Measurements from ENCODE around the gene RPTN.
"Not testable (repeated sequence)": the region's sequence is repeated elsewhere in the genome, so short reads cannot be mapped to it uniquely, and the experiment has no call there.

RPTN gene

DNA sequence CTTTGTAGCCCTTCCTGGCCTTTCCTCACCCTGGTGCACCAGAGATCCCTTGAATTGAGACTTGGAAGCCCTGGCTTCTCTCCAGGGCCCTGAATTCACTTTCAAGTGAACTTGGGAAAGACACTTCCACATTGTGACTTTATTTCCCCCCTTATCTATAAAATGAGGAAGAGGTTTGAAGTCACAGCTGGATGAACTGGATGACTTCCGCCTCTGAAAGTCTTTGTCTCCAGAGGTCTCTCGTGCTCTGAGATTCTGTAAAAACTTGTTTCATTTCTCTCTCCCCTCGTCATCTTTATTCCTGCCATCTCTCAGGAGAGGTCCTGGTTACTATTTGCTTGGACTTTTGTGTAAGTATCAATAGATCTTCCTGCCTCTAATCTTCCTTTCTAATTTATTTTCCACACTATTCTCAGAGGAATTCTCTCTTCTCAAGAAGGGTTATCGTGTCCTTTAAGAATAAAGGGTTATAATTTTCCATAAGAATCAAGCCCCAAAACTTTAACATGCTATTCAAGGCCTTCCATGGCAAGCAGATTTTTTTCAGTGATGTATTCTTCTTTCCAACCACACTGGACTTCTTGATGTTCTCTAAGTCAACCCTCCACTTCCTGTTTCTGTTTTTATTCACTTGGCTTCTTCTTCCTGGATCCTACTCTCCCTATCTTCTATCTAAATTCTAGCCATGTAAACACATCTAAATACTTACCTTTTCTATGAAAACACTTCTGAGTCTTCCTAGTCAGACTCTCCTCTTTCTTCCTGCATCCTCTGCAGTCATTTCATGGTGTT lies 6.5 kb upstream of the RPTN start:
- no peak for DNase-seq (ENCODE audit: low spot score)

DNA sequence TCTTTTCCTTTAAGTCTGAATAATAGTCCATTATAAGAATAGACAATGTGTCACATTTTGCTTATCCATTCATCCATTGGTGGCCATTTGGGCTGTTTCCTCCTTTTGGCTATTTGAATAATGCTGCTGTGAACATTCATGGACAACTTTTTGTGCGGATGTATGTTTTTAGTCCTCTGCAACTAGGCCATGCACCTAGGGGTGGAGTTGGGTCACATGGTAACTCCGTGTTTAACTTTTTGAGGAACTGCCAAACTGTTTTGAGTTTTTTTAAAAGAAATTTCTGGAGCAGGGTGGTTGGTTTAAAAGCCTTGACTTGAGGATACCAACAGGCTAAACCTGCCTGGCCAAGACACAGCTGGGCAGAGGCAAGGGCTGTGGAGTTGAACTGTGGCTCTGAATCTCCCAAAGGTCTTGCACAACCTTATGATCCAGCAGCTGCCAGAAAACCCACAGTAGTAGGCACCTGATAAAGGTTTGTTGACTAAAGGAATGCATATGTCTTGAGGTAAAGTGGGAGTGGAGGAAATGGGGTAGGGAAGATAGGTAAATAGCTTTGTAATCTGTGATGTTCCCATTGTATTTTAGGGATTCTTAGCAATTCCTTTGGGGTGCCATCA lies 5.6 kb upstream of the RPTN start:
- DNase-seq (ENCODE audit: low spot score), result no peak

DNA sequence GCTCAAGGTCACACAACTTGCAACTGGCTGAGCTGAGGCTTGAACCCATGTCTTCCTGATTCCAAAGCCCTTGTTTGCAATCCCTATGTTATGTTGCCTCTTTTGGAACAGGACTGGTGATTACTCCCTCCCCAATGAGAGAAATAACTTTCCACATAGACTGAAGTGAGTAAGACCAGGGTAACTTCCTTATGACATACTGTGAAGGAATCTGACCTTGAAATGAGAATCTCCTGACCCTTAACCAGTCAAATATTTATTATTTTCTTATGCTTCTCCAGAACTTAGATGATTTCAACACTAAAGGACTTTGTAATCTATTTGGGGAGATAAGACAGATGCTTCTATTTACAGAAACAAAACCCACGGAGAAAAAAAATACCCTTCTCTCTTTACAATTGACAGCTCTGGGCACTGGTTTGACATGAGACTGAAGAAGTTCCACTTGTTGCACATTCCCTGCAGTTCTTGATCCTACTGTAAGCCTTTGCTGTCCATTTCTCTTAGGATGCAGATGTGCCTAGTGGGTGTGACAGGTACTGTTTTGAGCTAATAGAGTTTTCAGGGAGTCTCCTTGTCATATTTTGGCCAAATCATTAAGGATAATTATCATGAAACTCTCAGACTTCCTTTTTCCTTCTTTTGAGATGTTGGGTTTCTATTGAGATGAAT lies 3.9 kb upstream of the RPTN start:
- DNase-seq (ENCODE audit: low spot score), result no peak

DNA sequence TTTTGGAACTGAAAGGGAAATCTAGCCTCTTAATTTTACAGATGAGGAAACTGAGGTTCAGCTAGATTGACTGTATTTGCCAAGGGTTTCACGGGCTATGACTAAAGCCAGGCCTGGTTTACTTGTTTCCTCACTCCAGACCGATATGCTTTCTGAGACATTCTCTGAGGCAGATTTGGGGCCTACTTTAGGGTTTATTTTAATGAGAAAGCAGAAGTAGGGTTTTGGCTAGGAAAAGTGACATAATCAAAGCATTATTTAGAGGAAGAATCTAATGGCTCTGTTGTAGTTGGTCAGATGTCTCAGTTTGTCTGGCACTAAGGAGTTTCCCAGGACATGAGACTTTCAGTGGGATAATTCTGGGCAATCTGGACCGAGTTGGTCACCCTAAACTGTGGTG lies 1.5 kb upstream of the RPTN start:
- no peak for DNase-seq (ENCODE audit: low spot score)

DNA sequence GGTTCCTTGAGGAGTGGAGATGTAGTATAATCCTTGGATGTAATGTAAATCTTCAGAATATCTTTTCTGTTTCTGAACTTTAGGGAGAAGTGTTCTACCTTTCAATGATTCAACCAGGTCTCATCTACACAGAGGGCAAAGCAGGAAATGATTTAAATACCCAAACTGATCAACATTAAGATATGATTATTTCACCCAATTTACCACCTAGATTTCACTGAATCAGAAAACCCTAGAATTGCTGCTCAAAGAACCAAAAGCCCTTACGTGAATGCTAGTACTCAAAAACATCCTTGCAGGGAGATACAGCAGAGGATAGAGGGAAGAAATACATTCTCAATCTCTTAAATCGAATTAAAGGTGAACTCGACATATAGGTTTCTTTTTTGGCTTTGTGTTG lies 5.0 kb downstream of the RPTN start:
- DNase-seq (ENCODE audit: low spot score), result no peak

DNA sequence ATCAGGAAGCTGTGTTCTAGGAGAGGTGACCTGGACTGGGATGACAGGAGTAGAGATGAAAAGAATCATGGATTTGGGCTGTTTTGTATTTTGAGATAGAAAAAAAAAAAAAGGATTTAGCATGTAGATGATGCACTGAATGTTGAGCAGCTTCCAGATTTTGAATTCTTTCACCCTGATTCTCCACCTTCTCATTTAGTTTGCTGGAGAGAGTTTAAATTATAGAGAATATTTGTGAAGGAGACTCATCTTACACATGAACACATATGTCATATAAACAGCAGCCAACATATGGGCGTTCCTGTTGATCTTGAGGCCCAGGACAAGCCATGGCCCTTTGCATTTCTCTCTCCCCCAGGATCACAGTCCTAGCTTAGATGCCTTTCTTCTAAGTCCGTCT lies 7.4 kb downstream of the RPTN start:
- no peak for DNase-seq (ENCODE audit: low spot score)

DNA sequence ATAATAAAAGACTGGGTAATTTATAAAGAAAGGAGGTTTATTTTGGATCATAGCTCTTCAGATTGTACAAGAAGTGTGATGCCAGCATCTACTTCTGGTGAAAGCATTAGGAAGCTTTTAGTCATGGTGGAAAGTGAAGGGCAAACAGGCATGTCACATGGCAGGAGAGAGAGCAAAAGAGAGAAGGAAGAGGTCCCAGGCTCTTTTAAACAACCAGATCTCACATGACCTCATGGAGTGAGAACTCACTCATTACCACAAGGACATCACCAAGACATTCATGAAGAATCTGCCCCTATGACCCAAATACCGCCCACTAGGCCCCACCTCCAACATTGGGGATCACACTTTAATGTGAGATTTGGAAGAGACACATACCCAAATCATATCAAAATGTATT lies 10.0 kb downstream of the RPTN start:
- no peak for DNase-seq (ENCODE audit: low spot score)

DNA sequence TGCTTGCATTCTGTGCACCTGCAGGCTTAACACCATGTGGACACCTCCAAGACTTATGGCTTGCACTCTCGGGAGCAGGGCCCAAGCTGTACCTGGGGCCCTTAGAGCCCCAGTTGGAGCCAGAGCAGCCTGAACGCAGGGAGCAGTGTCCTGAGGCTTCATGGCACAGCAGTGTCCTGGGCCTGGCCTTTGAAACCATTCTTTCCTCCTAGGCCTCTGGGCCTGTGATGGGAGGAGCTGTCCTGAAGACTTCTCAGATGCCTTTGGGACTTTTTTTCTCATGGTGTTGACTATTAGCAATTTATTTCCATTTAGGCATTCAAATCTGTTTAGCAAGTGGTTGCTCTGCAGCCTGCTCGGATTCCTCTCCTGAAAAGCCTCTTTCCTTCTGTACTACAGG lies 11.0 kb downstream of the RPTN start:
- DNase-seq (ENCODE audit: low spot score), result no peak

DNA sequence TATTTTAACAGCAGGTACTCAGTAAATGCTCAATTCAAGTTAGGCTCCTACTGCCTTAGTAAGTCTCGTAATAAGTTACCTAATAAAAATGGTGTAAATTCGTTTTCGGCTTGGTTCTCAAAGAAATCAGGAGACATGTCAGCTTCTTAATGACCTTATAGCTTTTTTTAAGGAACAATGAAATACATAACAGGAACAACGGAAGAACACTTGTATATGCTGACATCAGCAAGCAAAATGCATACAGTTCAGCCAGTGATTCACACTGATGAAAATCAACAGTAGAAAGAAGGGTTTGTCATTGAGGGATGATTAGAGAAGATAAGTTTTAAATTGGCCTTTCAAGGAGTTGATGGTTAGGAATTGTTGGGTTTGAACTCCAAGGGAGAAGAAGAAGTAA lies 13.3 kb downstream of the RPTN start:
- DNase-seq (ENCODE audit: low spot score), result no peak

DNA sequence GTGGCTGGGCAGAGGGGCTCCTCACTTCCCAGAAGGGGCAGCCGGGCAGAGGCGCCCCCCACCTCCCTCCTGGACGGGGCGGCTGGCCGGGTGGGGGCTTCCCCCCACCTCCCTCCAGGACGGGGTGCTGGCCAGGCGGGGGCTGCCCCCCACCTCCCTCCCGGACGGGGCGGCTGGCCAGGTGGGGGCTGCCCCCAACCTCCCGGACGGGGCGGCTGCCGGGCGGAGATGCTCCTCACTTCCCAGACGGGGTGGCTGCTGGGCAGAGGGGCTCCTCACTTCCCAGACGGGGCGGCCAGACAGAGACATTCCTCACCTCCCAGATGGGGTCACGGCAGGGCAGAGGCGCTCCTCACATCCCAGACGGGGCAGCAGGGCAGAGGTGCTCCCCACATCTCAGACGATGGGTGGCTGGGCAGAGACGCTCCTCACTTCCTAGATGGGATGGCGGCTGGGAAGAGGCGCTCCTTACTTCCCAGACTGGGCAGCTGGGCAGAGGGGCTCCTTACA lies 14.3 kb downstream of the RPTN start:
- DNase-seq (ENCODE audit: low spot score), result not testable (repeated sequence)

DNA sequence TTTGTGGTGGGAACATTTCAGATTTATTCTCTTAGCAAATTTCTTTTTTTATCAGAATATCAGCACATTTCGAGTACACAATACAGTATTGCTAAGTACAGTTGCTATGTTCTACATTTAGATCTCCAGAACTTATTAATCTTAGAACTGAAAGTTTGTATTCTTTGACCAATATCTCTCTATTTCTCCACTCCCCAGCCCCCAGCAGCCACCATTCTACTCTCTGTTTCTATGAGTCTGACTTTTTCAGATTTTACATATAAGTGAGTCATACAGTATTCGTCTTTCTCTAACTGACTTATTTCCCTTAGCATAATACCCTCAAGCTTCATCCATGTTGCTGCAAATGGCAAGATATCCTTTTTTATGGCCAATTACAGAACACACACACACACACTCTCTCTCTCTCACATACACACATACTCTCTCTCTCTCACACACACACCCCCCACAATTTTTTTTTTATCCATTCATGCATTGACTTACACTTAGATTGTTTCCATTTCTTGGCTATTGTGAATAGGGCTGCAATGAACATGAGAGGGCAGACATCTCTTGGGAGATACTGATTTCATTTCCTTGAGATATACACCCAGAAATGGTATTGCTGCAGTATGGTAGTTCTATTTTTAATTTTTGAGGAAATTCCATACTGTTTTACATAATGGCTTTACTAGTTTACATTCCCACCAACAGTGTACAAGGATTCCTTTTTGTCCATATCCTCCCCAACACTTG lies 15.7 kb downstream of the RPTN start:
- no peak for DNase-seq (ENCODE audit: low spot score)

DNA sequence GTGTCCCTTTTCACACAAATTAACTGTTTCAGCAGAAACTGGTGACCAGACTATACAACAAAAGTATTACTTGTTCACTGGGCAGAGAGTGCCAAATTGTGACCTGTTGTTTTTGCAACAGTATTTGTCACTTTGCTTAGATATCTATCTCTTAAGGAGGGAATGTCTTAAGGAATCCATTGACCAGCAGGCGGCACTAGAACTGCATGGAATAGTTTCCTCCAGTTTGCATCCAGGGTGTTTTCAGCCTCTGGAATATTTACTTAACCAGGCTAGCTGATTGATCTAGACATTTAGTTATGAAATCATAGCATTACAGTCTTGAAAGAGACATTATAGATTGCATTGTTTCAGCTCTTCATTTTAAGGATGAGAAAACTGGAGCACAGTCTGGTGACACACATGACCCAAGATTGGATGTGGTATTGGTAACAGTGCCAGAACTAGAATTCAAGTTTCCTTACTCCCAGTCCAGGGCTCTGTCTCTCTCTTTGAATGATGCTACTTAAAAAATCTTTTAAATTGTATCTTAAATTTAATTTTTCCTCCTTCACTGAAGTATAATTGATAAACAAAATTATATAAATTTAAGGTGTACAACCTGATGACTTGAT lies 16.9 kb downstream of the RPTN start:
- no peak for DNase-seq (ENCODE audit: low spot score)

DNA sequence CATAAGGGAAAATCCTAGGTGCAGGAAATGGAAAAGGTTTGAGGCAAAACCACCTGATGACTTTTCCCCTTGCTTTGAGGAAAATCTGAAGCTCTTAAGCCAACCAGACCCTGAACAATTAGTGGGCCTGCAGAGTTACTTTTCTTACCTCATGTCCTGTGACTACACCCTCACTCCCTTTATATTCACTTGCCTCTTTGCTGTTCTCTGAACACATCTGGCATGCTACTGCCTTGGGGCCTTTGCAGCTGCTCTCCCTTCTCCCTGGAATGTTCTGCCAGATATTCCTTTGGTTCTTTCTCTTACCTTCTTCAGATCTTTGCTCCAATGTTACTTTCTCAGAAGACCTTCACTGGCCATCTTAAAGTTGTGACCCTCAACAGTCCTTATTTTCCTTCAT lies 21.8 kb downstream of the RPTN start:
- DNase-seq (ENCODE audit: low spot score), result no peak

DNA sequence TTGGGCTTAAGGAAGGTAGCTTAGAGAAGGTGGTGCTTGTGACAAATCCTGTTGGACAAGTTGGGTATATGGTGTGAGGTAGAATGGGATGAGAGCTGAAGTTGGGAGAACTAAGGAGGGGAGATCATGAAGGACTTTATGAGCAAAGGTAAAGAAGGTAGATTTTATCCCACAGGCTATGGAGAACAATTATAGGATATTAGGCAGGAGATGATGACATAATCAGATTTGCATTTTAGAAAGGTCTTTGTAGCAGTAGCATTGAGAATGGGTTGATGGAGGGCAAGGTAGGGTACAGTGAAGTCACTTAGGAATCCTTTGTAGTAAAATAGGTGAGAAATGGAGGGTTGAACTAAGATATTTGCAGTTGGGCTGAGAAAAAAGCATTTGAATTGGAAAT lies 28.8 kb downstream of the RPTN start:
- DNase-seq (ENCODE audit: low spot score), result no peak

DNA sequence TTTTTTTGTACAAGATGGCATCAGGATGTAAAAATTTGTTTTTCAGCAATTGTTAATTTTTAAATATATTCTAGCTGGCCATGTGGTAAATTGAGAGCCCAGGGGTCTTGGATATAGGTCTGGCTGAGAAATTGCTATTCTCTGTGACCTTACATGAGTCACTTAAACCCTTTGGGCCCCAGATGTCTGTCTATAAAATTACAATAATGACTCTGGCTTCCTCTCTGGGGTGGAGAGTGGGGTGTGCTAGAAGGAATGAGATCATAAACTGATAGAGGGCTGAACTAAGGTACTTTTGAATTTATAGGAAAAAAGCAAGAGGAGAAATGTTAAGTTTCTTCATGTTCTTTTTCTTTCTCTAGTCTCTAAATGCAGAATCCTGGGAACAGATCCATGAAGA lies 31.4 kb downstream of the RPTN start:
- DNase-seq (ENCODE audit: low spot score), result no peak

DNA sequence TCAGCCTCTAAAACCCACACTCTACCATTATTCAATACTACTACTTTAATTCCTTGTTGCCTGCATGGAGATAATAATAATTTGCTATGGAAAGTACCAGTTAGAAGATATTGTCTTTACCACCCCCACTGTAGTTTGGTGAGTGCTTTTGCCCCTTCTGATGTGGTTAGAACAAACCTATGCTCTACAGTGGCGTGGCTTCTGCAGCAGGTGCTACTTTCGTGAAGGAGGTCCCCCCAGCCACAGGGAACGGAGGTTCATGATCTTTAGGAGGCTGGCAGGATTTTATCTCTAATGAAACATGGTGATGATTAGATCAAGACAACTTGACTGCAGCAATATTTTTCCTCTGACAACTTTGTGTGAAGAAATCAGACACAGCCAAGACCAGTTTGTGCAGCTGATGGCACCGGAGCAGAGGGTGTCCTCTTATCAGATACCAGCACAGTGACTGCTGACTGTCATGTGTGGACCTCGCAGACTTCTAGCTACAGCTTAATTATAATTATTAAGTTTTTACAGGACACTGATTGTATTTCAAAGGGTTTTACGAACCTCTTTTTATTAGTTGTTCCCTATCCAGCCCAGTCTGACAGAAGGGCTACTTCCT lies 33.1 kb downstream of the RPTN start:
- DNase-seq (ENCODE audit: low spot score), result no peak

DNA sequence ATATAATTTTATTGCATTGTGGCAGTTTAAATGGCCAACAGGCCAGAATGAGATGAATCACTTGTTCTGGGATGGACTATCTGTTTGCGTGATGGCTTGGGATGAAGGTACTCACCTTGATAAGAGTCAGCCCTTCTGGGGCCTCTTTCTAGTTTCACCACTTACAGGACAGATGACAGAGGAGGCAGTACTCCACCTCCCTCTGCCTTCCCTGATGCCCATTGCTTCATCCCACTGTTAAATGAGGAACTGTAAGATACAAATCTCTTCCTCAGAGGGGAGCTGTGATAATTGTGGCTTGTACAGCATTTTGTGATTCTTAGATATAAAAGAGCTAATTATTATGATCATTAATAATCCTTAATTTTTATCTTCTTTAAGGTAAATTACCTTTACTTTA lies 40.1 kb downstream of the RPTN start:
- DNase-seq (ENCODE audit: low spot score), result no peak

DNA sequence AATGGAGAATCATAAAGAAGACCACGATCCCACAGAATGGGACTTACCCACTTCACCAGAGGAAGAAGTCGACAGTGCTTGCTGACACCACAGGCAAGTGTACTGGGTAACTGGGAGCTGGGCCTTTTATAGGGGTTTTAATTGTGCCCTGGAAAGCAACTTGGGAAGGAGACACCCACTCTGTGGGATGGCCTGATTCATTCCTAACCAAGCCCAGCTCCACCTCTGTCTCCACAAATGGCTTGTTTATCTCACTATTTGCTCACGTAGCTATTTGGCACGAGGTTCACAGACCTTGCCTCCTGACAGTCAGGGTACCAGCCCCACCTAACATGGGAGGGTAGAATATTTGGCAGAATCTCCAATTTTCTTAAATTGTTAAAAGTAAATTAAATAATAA lies 43.7 kb downstream of the RPTN start, which contains the start of gene TCHH:
Gene TCHH, minus strand, starts transcription at position 101 of the 400 bp plus-strand sequence. CDS start 1,364 bp downstream, outside the sequence.
- no peak for DNase-seq (ENCODE audit: low spot score)

DNA sequence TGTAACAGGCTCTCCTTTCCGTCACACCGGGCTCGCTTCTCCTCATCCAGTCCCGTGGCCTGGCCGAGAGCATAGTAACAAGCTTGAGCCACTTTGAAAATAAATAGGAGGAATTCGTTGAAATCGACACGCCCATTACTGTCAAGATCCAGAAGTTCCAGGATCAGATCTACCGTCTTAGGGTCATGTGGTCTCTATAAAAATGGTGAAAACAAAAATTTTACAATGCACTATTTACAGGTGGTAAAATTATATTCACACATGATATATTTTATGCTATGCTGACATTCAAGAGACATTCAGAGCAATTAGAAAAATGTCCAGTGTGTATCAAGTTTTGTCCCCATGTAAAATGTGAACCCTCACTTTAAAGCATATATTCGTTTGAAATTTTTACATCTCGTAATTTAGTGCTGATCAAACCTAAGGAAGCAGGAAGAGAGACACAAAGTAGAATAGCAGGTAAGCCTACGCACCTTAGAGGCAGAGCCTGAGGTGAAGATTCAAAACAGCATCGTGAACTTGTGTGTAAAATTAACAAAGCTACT lies 46.1 kb downstream of the RPTN start:
- no peak for DNase-seq (ENCODE audit: low spot score)

DNA sequence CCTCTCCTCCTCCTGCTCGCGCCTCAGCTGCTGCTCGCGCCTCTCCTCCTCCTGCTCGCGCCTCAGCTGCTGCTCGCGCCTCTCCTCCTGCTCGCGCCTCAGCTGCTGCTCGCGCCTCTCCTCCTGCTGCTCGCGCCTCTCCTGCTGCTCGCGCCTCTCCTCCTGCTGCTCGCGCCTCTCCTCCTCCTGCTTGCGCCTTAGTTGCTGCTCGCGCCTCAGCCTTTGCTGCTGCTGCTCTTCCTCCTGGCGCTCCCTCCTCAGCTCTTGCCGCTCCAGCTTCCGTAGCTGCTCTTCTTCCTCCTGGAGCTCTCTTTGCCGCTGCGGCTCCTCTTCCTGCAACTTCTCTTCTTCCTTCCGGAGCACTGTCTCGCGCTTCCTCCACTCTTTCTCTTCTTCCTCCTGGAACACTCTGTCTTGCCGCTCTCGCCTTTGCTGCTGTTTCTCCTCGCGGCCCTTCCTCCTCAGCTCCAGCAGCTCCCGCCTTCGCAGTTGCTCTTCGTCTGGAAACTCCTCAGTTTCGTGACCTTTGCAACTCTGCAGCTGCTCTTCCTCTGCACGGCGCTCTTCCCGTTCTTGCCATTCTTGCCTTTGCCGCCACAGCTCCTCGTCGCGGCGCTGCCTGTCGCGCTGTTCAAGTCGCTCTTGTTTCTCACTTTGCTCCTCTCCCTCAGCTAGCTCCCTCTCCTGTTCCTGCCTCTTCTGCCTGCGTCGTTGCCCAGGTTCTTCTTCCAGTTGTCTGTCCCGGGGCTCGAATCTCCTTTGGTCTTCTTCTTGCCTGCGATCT lies 46.7 kb downstream of the RPTN start:
- DNase-seq (ENCODE audit: low spot score), result no peak
